Sciatic nerve (tissue), 2 donors: Measurements from ENCODE around the gene SPON1. TPM values are rescaled to one million over a fixed set of nuclear protein-coding genes. Genes with fewer than 3 reads are reported as not detected.
"Not testable (repeated sequence)": the region's sequence is repeated elsewhere in the genome, so short reads cannot be mapped to it uniquely, and the experiment has no call there.

ENCODE experiments used
- ATAC-seq: fragments of 200-7000 bp; cut with Tn5 transposase; one replicate; pipeline ENCODE4 v1.9.1; 2020; ENCODE audit warnings: mild to moderate bottlenecking, moderate library complexity
- DNase-seq: peaks from one replicate; pipeline ENCODE4 v3.0.0-alpha.2; 2020; ENCODE audit warnings: low spot score
- intact Hi-C: fragments of 100-400 bp; cut with DNase I; formaldehyde crosslinking; loops from one replicate; pipeline ENCODE4 v1.14.2; 2022
- total RNA-seq: library from RNA; stranded (reverse); fragmentation: NEBNext Ultra II Directional; extraction: Animal tissue kit (Norgen Biotek cat#: 25700); gene quantifications from one replicate; pipeline ENCODE4 v1.2.1, GENCODE V29; 2021
- donor health status: DM: no; HTN: no; CAD: no.
- donor health status: DM: no; HTN: no; CAD: no.

The SPON1 gene
- total RNA-seq, 1 donor from 2014 or later = 3.2 TPM

DNA sequence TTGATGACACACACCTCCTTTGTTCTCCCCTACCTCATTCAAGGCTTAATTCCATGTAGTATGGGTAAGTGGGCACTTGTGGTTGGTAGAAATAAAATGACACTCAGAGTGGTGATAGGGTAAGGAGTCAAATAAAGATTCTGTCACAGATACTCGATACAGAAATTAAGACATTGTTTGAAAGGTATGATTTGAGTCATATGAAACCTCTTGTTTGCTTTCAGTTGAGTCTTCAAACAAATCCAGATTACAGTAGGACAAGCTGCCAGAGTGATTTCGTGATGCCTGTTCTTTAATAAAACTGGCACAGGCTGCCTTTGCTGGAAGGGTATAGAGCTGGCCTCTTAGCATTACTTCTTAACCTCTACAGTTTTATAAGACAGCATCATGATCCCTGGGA is 182.4 kb downstream of the SPON1 start:
- no peak for DNase-seq
- intact Hi-C loops = no loop called here
- no peak for ATAC-seq

- DNase-seq (no peak), ATAC-seq (peak; percentile 72)
- intact Hi-C loops = no loop called here
Measured at GRCh38 chr11:14148653-14149273, 186.2 kb downstream of the SPON1 start.

DNA sequence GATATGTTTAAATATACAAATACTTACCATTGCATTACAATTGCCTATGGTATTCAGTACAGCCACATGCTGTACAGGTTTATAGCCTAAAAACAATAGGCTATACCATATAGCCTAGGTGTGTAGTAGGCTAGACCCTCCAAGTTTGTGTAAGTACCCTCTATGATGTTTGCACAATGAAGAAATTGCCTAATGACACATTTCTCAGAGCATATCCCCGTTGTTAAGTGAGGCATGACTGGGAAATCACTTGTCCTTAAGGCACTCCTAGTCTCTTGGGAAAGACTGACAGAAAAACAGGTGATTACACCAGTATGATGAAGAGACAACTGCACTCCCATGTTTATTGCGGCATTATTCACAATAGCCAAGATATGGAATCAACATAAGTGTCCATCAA is 187.2 kb downstream of the SPON1 start:
- intact Hi-C loops = no loop called here
- DNase-seq (no peak), ATAC-seq (no peak)

DNA sequence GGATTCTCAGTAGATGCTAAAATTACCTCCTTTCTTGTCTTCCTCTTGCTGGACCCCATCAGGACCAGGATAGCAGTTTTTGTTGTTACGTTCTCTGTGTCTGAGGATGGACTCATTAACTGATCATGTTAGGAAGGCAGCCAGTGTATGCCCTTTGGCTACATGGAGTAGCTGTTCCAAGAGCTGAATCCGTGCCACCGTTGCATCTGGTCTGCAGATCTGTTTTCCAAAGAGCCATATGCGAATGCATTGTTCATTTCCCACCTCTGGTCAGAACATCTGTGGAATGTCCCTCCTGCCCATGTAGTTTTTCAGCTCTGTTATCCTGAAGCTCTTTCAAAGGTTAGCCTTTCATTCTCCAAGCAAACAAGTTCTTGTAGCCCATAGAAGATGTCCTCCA is 188.4 kb downstream of the SPON1 start:
- ATAC-seq = no peak
- intact Hi-C loops = no loop called here
- no peak for DNase-seq

DNA sequence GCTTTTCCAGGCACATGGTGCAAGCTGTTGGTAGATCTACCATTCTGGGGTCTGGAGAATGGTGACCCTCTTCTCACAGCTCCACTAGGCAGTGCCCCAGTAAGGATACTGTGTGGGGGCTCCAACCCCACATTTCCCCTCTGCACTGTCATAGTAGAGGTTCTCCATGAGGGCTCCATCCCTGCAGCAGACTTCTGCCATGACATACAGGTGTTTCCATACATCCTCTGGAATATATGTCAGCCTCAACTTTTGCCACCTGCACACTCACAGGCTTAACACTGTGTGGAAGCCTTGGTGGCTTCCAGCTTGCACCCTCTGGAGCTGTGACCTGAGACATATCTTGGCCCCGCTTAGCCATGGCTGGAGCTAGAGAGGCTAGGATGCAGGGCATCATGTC is 191.6 kb downstream of the SPON1 start:
- intact Hi-C loops, ATAC-seq, DNase-seq: not testable (repeated sequence)

DNA sequence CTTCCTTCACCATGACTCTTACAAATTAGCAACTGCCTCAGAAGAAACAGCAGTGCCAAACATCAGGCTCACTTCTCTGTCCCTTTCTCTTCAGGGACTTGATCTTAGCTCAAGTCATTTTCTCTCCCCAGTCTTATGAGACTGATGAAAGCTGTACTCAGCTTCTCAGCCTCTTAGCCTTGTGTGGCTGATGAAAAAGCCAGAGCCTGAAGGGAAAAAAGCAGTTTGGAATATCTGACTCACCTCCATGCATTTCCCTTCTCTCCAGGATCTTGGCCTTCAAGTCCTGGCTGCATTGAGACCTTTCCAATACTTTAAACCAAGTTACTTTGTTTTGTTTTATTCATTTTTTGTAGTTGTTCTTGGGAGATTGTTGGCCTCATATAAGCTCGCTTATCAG is 195.9 kb downstream of the SPON1 start:
- DNase-seq (no peak), ATAC-seq (no peak)
- intact Hi-C loops = no loop called here

GRCh38 chr11:14163576-14163975 is 201.1 kb downstream of the SPON1 start:
- DNase-seq (no peak), ATAC-seq (no peak)
- intact Hi-C loops = no loop called here

GRCh38 chr11:14173679-14174078 is 211.2 kb downstream of the SPON1 start:
- DNase-seq, ATAC-seq, intact Hi-C loops: not testable (repeated sequence)

DNA sequence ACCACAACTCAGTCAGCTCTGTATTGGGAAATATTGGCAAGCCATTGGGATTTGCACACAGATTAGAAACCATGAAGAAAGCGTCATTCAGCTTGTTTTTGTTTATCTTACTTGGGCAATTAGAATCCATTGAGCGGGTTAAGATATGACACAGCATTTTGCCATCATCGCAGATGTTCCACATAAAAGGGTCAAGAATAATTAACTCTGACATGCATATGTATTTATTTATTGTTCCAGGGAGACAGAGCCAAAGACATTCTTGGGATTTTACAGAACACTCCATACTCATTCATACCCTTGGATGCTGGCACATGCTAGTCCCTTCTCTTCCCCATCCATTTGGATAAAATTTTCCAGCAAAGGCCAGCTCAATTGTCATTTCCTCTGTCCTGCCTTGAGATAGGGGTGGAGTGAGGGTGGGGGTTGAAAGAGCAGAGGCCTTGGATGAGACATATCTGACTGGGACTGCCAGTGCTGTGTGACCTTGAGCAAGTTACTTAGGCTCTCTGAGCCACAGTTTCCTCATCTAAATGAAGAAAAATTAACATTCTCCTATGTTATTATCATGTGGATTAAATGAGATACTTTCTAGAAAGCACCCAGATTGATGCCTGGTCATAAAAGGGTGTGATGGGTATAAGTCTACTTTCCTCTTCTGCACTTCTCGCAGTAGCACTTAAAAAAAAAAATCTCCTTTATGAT is 216.7 kb downstream of the SPON1 start:
- intact Hi-C loops = no loop called here
- peak; percentile 92 for ATAC-seq

GRCh38 chr11:14181121-14181520 is 218.6 kb downstream of the SPON1 start:
- no peak for ATAC-seq

More for the DNA sequence above, 216.7 kb downstream of the SPON1 start:
- no peak for DNase-seq

DNA sequence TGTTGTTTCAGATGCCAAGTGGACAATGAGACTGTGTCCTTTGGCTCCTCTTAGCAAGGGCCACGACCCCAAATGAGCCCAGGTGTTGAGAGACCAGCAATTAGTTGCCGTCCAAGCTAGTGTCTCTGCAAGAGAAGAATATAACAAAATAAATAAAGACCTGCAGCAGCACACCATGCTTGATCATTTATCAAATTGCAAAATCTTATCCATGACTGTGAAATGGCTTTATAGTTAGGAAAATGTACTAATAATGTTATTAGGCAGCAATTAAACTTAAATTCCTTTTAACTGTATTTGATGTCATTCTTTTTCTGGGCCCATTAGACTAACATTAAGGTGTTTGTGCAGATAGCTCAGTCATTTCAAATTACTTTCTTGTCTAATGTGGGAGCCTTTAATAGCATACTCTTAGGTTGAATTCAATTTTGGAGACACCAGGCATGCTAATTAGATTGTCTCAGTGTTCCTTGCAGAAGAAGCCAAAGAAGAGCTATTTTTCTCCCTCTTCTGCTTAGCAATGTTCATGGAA is 220.4 kb downstream of the SPON1 start:
- no peak for ATAC-seq
- intact Hi-C loops = no loop called here
- DNase-seq = no peak

More at GRCh38 chr11:14181121-14181520, 218.6 kb downstream of the SPON1 start:
- no peak for DNase-seq
- intact Hi-C loops = no loop called here

GRCh38 chr11:14184028-14184940 is 221.8 kb downstream of the SPON1 start:
- ATAC-seq = no peak
- intact Hi-C loops = no loop called here
- no peak for DNase-seq

GRCh38 chr11:14185461-14185860 is 222.9 kb downstream of the SPON1 start:
- ATAC-seq (no peak), DNase-seq (no peak)
- intact Hi-C loops = no loop called here

DNA sequence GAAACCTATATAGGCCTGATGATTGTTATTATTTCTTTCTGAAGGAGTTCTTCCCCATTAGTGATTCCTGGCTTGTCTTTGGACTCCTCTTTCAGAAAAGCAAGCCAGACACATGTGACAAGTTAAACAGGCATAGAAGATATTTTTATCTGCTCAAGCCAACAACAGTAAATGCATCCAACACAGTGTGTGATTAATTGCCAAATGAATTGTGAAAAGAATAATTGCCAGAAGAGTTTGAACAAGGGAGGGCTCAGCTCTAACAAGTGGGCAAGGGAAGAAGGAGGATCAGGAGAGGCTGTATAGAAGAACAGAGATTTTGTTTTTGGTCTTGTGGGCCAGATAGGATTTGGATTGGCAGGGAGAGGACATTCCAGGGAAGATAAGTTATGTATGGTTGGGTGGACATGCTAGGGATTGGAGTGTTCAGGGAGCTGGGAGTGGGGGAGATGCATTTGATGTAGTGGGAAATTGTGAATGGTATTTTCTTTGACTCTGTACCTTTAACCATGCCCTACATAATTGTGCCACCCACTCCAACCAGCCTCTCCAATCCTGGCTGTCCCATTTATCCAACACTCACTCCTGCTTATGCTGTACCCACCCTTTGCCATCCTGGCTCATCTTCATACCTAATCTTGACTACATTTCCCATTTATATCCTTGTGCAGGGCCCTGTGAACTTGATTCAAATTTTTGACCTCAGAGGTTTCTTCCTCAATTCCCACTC is 223.7 kb downstream of the SPON1 start:
- DNase-seq (no peak), ATAC-seq (no peak)

DNA sequence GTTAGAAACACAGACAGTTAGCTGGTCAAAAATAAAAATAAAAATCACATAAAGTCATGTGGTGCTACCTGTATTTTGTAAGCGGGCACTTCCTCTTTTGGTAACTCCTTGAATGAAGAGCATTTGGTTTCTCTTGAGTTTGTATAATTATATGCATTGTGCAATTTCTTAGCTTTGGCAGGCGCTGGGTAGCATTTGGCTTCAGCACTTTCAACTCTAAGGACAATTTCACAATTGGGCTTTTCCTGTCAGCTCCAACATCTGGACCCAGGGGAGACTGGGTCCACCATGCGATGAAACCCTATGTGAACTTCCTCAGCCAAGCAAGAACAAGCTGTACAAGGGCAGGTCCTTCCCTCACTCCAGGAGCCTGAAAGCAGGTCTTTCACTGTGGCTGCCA is 227.4 kb downstream of the SPON1 start:
- DNase-seq (peak; percentile 59), ATAC-seq (peak; percentile 95)
- intact Hi-C loops = no loop called here

More for the DNA sequence above, 223.7 kb downstream of the SPON1 start:
- intact Hi-C loops = no loop called here

DNA sequence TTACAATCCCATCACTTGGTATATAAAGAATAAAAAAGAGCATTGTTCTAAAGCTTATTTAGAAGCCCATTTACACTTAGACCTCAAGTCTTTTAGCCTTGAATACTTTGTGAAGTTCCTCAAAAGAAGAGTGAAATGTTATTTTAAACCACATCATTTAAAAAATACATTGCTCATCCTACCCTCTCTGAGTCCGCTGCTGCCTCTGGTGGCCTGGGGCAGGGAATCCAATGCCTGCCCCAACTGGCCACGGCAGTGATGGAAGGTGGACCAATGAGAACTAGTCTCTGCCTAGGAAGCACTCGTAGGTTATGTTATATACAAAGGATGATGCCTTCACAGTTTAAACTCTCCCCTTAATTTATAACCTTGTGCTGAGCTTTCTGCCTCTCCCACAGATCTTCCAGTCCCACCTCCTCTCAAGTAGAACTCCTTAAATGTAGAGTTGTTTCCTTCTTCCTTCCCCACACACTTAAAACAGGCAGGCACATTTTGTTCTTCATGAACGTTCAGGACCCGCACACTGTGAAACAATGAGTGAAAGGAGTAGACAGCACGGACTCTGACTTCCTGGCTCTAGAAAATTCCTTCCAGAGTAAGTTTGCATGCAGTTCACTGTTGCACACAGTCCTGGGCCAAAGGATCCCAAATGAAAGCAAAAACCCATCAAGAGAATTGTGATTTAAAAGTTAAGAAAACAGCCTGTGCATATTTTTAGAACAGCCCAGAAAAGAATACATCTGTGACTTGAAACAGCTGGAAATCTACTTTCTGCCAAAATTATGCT is 228.7 kb downstream of the SPON1 start:
- intact Hi-C loops = no loop called here
- ATAC-seq (peak; percentile 65), DNase-seq (no peak)

DNA sequence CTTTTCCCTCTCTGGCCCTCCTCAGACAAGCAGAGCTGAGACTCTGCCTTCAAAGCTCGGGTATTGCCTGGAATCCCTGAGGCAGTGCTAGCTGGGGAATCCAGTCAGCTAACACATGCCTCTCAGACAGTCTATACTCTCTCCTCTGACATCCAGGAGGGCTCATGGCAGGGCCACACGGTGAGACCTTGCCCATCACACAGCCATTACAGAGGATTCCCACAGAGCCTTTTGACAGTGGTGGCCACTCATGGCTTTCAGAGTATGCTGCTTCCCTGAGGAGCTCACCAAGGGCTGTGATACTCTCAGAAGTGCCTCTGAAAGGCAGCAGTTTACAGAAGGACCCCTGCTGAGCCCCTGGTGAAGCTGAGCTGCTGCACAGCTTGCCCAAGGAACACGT is 231.1 kb downstream of the SPON1 start:
- intact Hi-C loops = no loop called here
- no peak for ATAC-seq
- no peak for DNase-seq
